Brain microvascular endothelial cell (primary cell): ENCODE data around the gene ZPR1.

ENCODE experiments used
- DNase-seq: peaks from one replicate; pipeline ENCODE4 v3.0.0-alpha.2; 2020
- H3K27ac ChIP-seq: fragments of 250-450 bp; sonication (Bioruptor Pico); 2 replicates; pipeline ENCODE4 v1.5.1; 2020; ENCODE audit warnings: mild to moderate bottlenecking, moderate library complexity
- H3K27me3 ChIP-seq: fragments of 250-450 bp; sonication (Bioruptor Pico); replicated peaks from 2 replicates; pipeline ENCODE4 v1.5.1; 2020; ENCODE audit warnings: mild to moderate bottlenecking
- H3K36me3 ChIP-seq: fragments of 250-450 bp; sonication (Bioruptor Pico); replicated peaks from 2 replicates; pipeline ENCODE4 v1.5.1; 2020; ENCODE audit warnings: mild to moderate bottlenecking
- H3K4me3 ChIP-seq: 2 replicates; pipeline ENCODE4 v1.5.1; 2011; ENCODE audit warnings: low read depth, mild to moderate bottlenecking, control low read depth, low read length, moderate library complexity
- in situ Hi-C: cut with HindIII; loops from 2 replicates; pipeline ENCODE4 v1.10.0; 2017; ENCODE audit warnings: low sequenced_read_pairs, low pct_ligation_motif_present
- TF ChIP-seq, protein P1 (sequence below): IDR thresholded peaks from 2 replicates; pipeline ENCODE4 v1.5.1; 2011; ENCODE audit warnings: low read depth, mild to moderate bottlenecking, moderate library complexity, low read length, control low read depth, inconsistent platforms; ENCODE audit errors: missing control alignments

The ZPR1 gene

DNA sequence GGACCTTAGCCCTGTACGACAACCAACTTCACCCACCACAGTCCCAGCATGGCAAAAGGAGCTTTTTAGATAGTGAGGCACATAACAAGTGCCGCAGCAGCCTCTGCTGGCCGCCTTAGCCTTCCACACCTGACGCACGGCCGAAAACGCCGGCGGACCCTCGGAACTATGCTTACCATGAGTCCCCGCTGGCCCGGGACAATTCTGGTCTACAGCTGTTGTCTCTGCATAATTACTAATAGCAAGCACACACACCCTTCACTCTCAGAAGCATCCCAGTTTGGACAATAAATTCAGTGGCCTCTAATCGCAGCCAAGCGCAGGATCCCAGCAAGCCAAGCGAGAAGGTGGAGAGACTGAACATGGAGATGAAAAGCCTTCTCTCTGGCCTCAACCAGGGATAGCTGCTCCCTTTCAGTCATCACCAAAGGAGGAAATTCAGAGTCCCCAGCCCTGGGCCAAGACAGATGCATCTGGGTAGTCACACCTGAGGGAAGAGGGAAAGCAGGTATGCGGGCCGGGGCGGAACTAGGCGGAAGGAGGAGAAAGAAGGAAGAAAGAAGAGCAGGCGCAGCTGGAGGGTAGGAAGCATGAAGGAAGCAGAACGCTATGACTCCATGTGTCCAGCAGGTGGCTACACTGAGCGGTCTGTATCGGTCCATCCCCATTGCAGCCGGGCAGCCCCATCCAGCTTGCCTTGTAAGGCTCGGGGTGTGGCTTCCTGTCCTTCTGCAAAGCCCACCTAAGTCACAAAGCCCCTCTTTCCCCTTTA is 55.4 kb downstream of the ZPR1 start:
- Histone ChIP-seq H3K27ac (no peak overlapping the region), H3K4me3 (no peak overlapping the region), H3K36me3 (no peaks in the 10 kb centered on the region), H3K27me3 (peaks cover 3% of the 10 kb centered on the region)
- in situ Hi-C loops: no loop called here
- peak; percentile 65 for DNase-seq
- TF ChIP-seq, protein P1, sequence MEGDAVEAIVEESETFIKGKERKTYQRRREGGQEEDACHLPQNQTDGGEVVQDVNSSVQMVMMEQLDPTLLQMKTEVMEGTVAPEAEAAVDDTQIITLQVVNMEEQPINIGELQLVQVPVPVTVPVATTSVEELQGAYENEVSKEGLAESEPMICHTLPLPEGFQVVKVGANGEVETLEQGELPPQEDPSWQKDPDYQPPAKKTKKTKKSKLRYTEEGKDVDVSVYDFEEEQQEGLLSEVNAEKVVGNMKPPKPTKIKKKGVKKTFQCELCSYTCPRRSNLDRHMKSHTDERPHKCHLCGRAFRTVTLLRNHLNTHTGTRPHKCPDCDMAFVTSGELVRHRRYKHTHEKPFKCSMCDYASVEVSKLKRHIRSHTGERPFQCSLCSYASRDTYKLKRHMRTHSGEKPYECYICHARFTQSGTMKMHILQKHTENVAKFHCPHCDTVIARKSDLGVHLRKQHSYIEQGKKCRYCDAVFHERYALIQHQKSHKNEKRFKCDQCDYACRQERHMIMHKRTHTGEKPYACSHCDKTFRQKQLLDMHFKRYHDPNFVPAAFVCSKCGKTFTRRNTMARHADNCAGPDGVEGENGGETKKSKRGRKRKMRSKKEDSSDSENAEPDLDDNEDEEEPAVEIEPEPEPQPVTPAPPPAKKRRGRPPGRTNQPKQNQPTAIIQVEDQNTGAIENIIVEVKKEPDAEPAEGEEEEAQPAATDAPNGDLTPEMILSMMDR: peak; percentile 91

DNA sequence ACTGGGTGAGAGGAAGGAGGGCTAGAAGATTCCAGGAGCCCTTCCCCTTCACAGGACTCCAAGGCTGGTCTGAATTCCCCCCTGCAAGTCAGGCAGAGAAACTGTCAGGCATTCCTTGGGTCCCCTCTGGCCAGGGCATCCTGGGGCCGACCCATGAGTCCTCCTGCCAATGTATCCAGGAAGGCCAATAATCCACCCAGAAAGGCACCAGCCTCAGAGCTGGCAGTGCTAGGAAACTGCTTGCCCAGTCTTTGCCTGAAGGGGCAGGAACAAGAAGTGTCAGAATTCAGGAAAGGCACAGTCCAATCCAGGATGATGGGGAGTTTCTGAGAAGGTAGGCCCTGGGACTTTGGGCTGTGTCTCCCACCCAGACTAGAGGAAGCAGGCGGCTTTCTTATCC is 56.0 kb downstream of the ZPR1 start:
- Histone ChIP-seq H3K36me3 (no peaks in the 10 kb centered on the region), H3K4me3 (no peak overlapping the region), H3K27me3 (peaks cover 3% of the 10 kb centered on the region), H3K27ac (no peak overlapping the region)
- in situ Hi-C loops: no loop called here
- TF ChIP-seq, protein P1: no peak
- no peak for DNase-seq

DNA sequence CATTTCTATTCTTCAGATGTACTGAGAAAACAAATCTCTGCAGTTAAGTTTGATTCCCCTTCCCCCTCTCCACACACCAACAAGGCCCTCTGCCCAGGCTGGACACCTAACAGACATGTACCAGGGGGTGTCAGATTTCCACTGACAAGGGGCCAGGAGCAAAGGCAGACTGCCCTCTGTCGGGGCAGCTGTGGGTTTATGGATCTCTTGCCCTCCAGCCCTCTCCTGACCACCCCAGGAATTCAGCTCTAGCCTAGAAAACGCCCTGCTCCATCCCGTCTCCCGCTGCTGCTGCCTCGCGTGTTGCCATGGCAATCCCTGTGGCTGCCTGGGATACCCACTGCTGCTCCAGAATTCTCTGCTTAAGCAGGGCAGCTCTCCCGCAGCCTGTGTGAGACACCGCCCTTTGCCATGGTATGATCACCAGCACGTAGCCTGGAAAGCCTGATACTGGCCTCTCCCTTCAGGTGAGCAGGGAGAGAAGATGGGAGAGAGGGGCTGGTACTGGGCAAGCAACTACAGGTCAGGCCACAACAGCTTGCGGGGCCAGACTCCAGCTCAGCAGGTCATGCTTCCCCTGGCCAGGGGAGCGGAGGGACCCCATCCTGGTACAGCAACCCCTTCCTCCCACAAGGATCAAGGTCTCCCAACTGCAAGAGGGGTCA is 56.6 kb downstream of the ZPR1 start:
- in situ Hi-C loops: no loop called here
- Histone ChIP-seq H3K27me3 (peaks cover 3% of the 10 kb centered on the region), H3K4me3 (no peak overlapping the region), H3K27ac (no peak overlapping the region), H3K36me3 (no peaks in the 10 kb centered on the region)
- TF ChIP-seq, protein P1: peak; percentile 13
- no peak for DNase-seq

DNA sequence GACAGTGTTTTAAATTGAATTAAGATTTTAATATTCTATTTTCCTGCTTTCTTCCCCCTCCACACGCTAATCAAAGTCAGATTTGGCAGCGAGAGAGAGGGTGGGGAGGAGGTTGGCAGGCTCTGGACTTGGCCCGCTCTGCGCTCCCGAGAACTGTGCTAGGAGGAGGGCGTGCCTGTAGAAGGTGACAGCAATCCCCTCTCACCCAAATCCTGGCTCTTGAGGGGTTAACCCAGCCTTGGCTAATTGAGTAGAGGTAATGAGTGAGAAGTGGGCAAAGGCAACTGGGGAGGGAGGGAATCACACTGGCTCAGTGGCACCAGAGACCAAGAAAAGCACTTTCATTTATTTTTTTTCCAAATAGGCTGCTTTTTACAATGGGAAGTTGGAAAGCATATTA is 57.2 kb downstream of the ZPR1 start:
- Histone ChIP-seq H3K36me3 (no peaks in the 10 kb centered on the region), H3K27ac (no peak overlapping the region), H3K4me3 (no peak overlapping the region), H3K27me3 (peaks cover 3% of the 10 kb centered on the region)
- in situ Hi-C loops: no loop called here
- DNase-seq: no peak
- TF ChIP-seq, protein P1: no peak

DNA sequence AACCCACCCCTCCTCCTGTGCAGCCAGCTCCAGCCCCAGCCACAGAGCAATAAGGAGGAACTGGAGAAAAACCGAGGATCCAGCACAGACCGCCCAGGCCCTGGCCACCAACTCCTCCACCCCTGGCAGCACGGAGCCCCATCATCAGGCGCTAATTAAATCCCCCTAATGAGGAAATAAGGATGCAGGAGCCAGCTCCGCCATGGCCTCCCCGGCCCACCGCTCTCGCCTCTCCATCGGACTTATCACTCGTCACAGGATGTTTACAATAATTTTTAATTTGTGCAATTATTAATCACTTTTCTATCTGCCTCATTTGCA is 57.6 kb downstream of the ZPR1 start:
- peaks cover 3% of the 10 kb centered on the region for H3K27me3 ChIP-seq
- TF ChIP-seq, protein P1: no peak
- no peak overlapping the region for H3K4me3 ChIP-seq
- DNase-seq: no peak
- no peak overlapping the region for H3K27ac ChIP-seq
- no peaks in the 10 kb centered on the region for H3K36me3 ChIP-seq
- in situ Hi-C loops: no loop called here
